Panc1 (cell line): ENCODE measurements around the gene NKAIN2.

Experiments used
- POLR2AphosphoS5 ChIP-seq: IDR thresholded peaks from 2 replicates; pipeline ENCODE4 v1.6.1; 2012; ENCODE audit warnings: mild to moderate bottlenecking, low read depth, low read length, moderate library complexity
- TCF7L2 ChIP-seq: IDR thresholded peaks from 2 replicates; pipeline ENCODE4 v1.6.1; 2011; ENCODE audit warnings: mild to moderate bottlenecking, low read depth, low read length, inconsistent platforms
- TF ChIP-seq, protein P1 (sequence below): fragments of 450-650 bp; IDR thresholded peaks from 2 replicates; pipeline ENCODE4 v1.5.1; 2017; ENCODE audit warnings: mild to moderate bottlenecking

DNA sequence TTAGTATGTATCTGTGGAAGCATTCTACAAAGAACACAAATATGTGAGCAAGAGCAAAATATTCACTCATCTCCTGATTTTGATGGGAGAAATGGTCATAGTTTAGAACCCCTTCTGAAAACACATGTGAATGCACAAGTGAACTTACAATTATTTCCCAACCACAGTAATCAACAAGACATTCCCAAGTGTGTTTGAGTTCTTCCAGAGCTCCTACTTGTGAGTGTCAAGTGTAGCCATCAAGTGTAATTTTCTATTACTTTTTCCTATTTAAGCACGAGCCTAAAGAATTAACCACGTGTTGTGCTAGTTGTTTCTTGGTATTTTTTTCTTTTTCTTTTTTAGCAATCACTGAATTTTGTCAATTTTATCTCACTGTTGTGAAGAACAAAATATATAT, 402.3 kb downstream of the NKAIN2 start:
- TF ChIP-seq, protein P1, sequence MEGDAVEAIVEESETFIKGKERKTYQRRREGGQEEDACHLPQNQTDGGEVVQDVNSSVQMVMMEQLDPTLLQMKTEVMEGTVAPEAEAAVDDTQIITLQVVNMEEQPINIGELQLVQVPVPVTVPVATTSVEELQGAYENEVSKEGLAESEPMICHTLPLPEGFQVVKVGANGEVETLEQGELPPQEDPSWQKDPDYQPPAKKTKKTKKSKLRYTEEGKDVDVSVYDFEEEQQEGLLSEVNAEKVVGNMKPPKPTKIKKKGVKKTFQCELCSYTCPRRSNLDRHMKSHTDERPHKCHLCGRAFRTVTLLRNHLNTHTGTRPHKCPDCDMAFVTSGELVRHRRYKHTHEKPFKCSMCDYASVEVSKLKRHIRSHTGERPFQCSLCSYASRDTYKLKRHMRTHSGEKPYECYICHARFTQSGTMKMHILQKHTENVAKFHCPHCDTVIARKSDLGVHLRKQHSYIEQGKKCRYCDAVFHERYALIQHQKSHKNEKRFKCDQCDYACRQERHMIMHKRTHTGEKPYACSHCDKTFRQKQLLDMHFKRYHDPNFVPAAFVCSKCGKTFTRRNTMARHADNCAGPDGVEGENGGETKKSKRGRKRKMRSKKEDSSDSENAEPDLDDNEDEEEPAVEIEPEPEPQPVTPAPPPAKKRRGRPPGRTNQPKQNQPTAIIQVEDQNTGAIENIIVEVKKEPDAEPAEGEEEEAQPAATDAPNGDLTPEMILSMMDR = no peak
- TF ChIP-seq TCF7L2 (no peak), POLR2AphosphoS5 (no peak)
